Mesenchymal stem cell (in vitro differentiated cells and primary cell): ENCODE measurements around the gene IL11.
"Not testable (repeated sequence)": the region's sequence is repeated elsewhere in the genome, so short reads cannot be mapped to it uniquely, and the experiment has no call there.

Experiments
- DNase-seq: peaks from one replicate; pipeline ENCODE4 v3.0.0-alpha.2; 2013
- H2AFZ ChIP-seq: one replicate; pipeline ENCODE4 v1.6.1; 2013; ENCODE audit warnings: low read depth, mild to moderate bottlenecking, control low read depth, inconsistent platforms, low read length, moderate library complexity
- H2AK5ac ChIP-seq: 2 replicates; pipeline ENCODE4 v1.6.1; 2013; ENCODE audit warnings: low read length, moderate library complexity, mild to moderate bottlenecking, inconsistent platforms; ENCODE audit not compliant: severe bottlenecking
- H2BK120ac ChIP-seq: one replicate; pipeline ENCODE4 v1.6.1; 2013; ENCODE audit warnings: low read depth, mild to moderate bottlenecking, inconsistent platforms, low read length, moderate library complexity
- H2BK12ac ChIP-seq, 2 experiments: one replicate each; pipeline ENCODE4 v1.6.1; 2013; ENCODE audit warnings: inconsistent platforms in 2 of 2, low read length in 2 of 2, mild to moderate bottlenecking in 2 of 2, moderate library complexity in 2 of 2, control low read depth in 1 of 2
- H2BK15ac ChIP-seq: one replicate; pipeline ENCODE4 v1.6.1; 2013; ENCODE audit warnings: mild to moderate bottlenecking, low read depth, inconsistent platforms; ENCODE audit not compliant: poor library complexity, severe bottlenecking
- H2BK5ac ChIP-seq: 2 replicates; pipeline ENCODE4 v1.6.1; 2013; ENCODE audit warnings: low read depth, mild to moderate bottlenecking, low read length, control low read depth, inconsistent platforms; ENCODE audit not compliant: poor library complexity, severe bottlenecking
- H3K14ac ChIP-seq, 2 experiments: one replicate each; pipeline ENCODE4 v1.6.1; 2013; ENCODE audit warnings: inconsistent platforms in 2 of 2, low read length in 2 of 2, control low read depth in 1 of 2, mild to moderate bottlenecking in 1 of 2, moderate library complexity in 1 of 2
- H3K18ac ChIP-seq, 2 experiments: one replicate each; pipeline ENCODE4 v1.6.1; 2013; ENCODE audit warnings: inconsistent platforms in 2 of 2, low read length in 2 of 2, control low read depth in 1 of 2, low read depth in 1 of 2, mild to moderate bottlenecking in 1 of 2
- H3K23ac ChIP-seq, 2 experiments: one replicate each; pipeline ENCODE4 v1.6.1; 2013; ENCODE audit warnings: inconsistent platforms in 2 of 2, low read length in 2 of 2, mild to moderate bottlenecking in 2 of 2, moderate library complexity in 2 of 2, control low read depth in 1 of 2
- H3K27ac ChIP-seq: 2 replicates; pipeline ENCODE4 v1.5.1; 2013; ENCODE audit warnings: mild to moderate bottlenecking, moderate library complexity, low read length, control low read depth, inconsistent platforms; ENCODE audit not compliant: poor library complexity, severe bottlenecking
- H3K27me3 ChIP-seq, 2 experiments: 2 replicates each; pipeline versions ENCODE4 v1.6.1 to v1.7.0; 2013; ENCODE audit warnings: low read length in 2 of 2, mild to moderate bottlenecking in 2 of 2, moderate library complexity in 2 of 2, control low read depth in 1 of 2, inconsistent platforms in 1 of 2; ENCODE audit not compliant: control insufficient read depth in 1 of 2, insufficient read depth in 1 of 2
- H3K36me3 ChIP-seq, 2 experiments: 2 replicates each; pipeline versions ENCODE4 v1.6.1 to v1.7.0; 2013; ENCODE audit warnings: low read length in 2 of 2, control low read depth in 1 of 2, inconsistent platforms in 1 of 2, low read depth in 1 of 2, mild to moderate bottlenecking in 1 of 2; ENCODE audit not compliant: insufficient read depth in 2 of 2, control insufficient read depth in 1 of 2
- H3K4ac ChIP-seq, 2 experiments: one replicate each; pipeline ENCODE4 v1.6.1; 2013; ENCODE audit warnings: inconsistent platforms in 2 of 2, low read length in 2 of 2, mild to moderate bottlenecking in 2 of 2, moderate library complexity in 2 of 2, control low read depth in 1 of 2, low read depth in 1 of 2
- H3K4me1 ChIP-seq: 2 replicates; pipeline ENCODE4 v1.6.1; 2013; ENCODE audit warnings: low read depth, low read length, control low read depth; ENCODE audit not compliant: control insufficient read depth, insufficient read depth
- H3K4me2 ChIP-seq: 2 replicates; pipeline ENCODE4 v1.6.1; 2013; ENCODE audit warnings: low read length, mild to moderate bottlenecking, inconsistent platforms; ENCODE audit not compliant: poor library complexity, severe bottlenecking
- H3K4me3 ChIP-seq, 2 experiments: 2 replicates each; pipeline versions ENCODE4 v1.5.1 to v1.7.0; 2013; ENCODE audit warnings: low read length in 2 of 2, mild to moderate bottlenecking in 2 of 2, control low read depth in 1 of 2, low read depth in 1 of 2; ENCODE audit not compliant: insufficient read depth in 1 of 2
- H3K79me1 ChIP-seq: replicated peaks from 2 replicates; pipeline ENCODE4 v1.6.1; 2013; ENCODE audit warnings: mild to moderate bottlenecking, control low read depth, low read length, inconsistent platforms; ENCODE audit not compliant: poor library complexity, severe bottlenecking
- H3K9ac ChIP-seq: 2 replicates; pipeline ENCODE4 v1.7.0; 2013; ENCODE audit warnings: mild to moderate bottlenecking, low read length, moderate library complexity
- H3K9me3 ChIP-seq: 2 replicates; pipeline ENCODE4 v1.7.0; 2013; ENCODE audit warnings: mild to moderate bottlenecking, low read length; ENCODE audit not compliant: control insufficient read depth
- H4K8ac ChIP-seq: one replicate; pipeline ENCODE4 v1.6.1; 2013; ENCODE audit warnings: inconsistent platforms, mild to moderate bottlenecking, low read length, moderate library complexity
- H4K91ac ChIP-seq: one replicate; pipeline ENCODE4 v1.6.1; 2013; ENCODE audit warnings: mild to moderate bottlenecking, low read length, inconsistent platforms
- WGBS: methylation state at CpG from one replicate; pipeline ENCODE4 v1.1.7; 2013; ENCODE audit warnings: mixed read lengths; 5-methylcytosine and 5-hydroxymethylcytosine counted together

Gene IL11

GRCh38 chr19:55407550-55407799 lies 37.2 kb upstream of the IL11 start, which contains the start of gene UBE2S:
Gene UBE2S, minus strand, starts transcription at chr19:55407788. Its CDS starts 199 bp downstream, at chr19:55407589.
- not testable (repeated sequence) for H3K79me1 ChIP-seq, DNase-seq, H3K27me3 ChIP-seq, H3K9me3 ChIP-seq
- peak within 1 kb of the TSS; percentile 95 for H3K9ac ChIP-seq
- H3K18ac ChIP-seq: peak within 1 kb of the TSS; percentile 93 to 98
- peak within 1 kb of the TSS in 1 of 2 experiments; percentile 85 for H3K23ac ChIP-seq
- peak within 1 kb of the TSS; percentile 93 for H2BK120ac ChIP-seq
- peak within 1 kb of the TSS; percentile 100 for H4K8ac ChIP-seq
- H4K91ac ChIP-seq: peak within 1 kb of the TSS; percentile 99
- H3K4me1 ChIP-seq: peaks cover 19% of the 10 kb centered on the region
- peak within 1 kb of the TSS; percentile 85 for H3K4me2 ChIP-seq
- peak within 1 kb of the TSS; percentile 96 for H3K27ac ChIP-seq
- peak within 1 kb of the TSS; percentile 66 for H2BK15ac ChIP-seq
- H3K4me3 ChIP-seq: peak within 1 kb of the TSS; percentile 83 to 90
- H2AFZ ChIP-seq: peak within 1 kb of the TSS; percentile 72
- peak within 1 kb of the TSS; percentile 38 for H2AK5ac ChIP-seq
- peak within 1 kb of the TSS; percentile 1 to 23 for H2BK12ac ChIP-seq
- under 1% methylated on average over 34 of the region's 36 CpGs for WGBS
- H3K4ac ChIP-seq: peak within 1 kb of the TSS; percentile 69 to 80
- H3K36me3 ChIP-seq: peaks cover 28 to 36% of the 10 kb centered on the region in 2 experiments
- H3K14ac ChIP-seq: peak within 1 kb of the TSS in 1 of 2 experiments; percentile 68
- H2BK5ac ChIP-seq: peak within 1 kb of the TSS; percentile 96

DNA sequence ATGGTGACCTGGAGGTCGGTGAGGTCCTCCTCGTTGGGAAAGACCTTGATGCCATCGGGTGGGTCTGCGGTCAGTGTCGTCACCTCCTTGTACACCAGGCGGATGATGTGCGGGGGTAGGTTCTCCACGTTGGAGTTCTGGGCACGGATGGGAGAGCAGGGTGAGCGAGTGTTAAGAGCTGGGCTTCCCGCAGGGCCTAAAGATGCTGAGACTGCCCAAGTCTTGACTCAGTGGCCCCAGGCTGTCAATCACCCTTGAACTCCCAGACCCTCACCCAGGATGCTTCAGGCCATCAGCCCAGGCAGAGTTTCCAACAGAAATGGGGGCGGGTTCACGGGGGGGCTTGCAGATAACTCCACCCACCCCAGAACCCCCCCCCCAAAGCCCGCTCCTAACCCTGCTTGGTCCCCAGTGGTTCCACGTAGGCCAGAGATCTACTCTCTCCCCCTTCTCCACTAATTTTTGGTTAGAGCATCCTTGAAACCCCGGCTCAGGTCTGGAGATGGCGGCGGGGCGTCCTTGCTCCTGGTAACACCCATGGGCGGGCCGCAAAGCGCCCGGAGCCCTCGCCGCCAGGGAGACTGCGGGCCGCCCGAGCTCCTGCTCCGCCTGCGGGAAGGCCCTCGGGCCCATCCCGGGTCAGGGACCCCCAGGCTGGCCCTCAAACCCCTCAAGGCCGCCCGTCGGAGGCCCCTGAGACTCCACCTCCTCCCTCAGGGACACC lies 36.7 kb upstream of the IL11 start:
- H3K23ac ChIP-seq: peak overlapping the region in 1 of 2 experiments; percentile 85
- H2AFZ ChIP-seq: no peak overlapping the region
- H3K18ac ChIP-seq: peak overlapping the region; percentile 71 to 79
- no peak overlapping the region for H2BK12ac ChIP-seq
- H3K9ac ChIP-seq: peak overlapping the region; percentile 95
- H3K79me1 ChIP-seq: peaks cover 5% of the 10 kb centered on the region
- peak overlapping the region; percentile 85 for H3K4me2 ChIP-seq
- H2BK120ac ChIP-seq: peak overlapping the region; percentile 61
- H3K4me3 ChIP-seq: peak overlapping the region; percentile 83 to 90
- H3K36me3 ChIP-seq: peaks cover 33 to 41% of the 10 kb centered on the region in 2 experiments
- peaks cover 19% of the 10 kb centered on the region for H3K4me1 ChIP-seq
- peak; percentile 37 for DNase-seq
- H4K91ac ChIP-seq: no peak overlapping the region
- no peak overlapping the region for H2BK15ac ChIP-seq
- H3K4ac ChIP-seq: no peak overlapping the region
- H3K9me3 ChIP-seq: no peaks in the 10 kb centered on the region
- no peak overlapping the region for H4K8ac ChIP-seq
- H3K27me3 ChIP-seq: no peaks in the 10 kb centered on the region
- no peak overlapping the region for H2AK5ac ChIP-seq
- peak overlapping the region; percentile 56 for H3K27ac ChIP-seq
- peak overlapping the region in 1 of 2 experiments; percentile 26 for H3K14ac ChIP-seq
- 22% methylated on average over 24 of the region's 35 CpGs for WGBS
- peak overlapping the region; percentile 90 for H2BK5ac ChIP-seq

- no peak overlapping the region for H3K18ac ChIP-seq
- H3K4ac ChIP-seq: no peak overlapping the region
- no peak overlapping the region for H3K14ac ChIP-seq
- WGBS: 85% methylated on average over 14 of the region's 14 CpGs
- H4K91ac ChIP-seq: no peak overlapping the region
- H2BK120ac ChIP-seq: no peak overlapping the region
- peak overlapping the region in 1 of 2 experiments; percentile 83 for H3K4me3 ChIP-seq
- H2BK12ac ChIP-seq: no peak overlapping the region
- H2AK5ac ChIP-seq: no peak overlapping the region
- H3K23ac ChIP-seq: no peak overlapping the region
- DNase-seq: no peak
- peak overlapping the region; percentile 95 for H3K9ac ChIP-seq
- H3K4me2 ChIP-seq: peak overlapping the region; percentile 85
- peaks cover 40 to 45% of the 10 kb centered on the region in 2 experiments for H3K36me3 ChIP-seq
- H3K27me3 ChIP-seq: no peaks in the 10 kb centered on the region
- H2AFZ ChIP-seq: no peak overlapping the region
- H2BK15ac ChIP-seq: no peak overlapping the region
- H4K8ac ChIP-seq: no peak overlapping the region
- H3K4me1 ChIP-seq: peaks cover 19% of the 10 kb centered on the region
- H3K27ac ChIP-seq: no peak overlapping the region
- H3K79me1 ChIP-seq: peaks cover 9% of the 10 kb centered on the region
- H3K9me3 ChIP-seq: no peaks in the 10 kb centered on the region
- H2BK5ac ChIP-seq: no peak overlapping the region
Measured at GRCh38 chr19:55406091-55406825, 36.0 kb upstream of the IL11 start.

GRCh38 chr19:55405638-55406037 lies 35.4 kb upstream of the IL11 start:
- Histone ChIP-seq H3K36me3 (peaks cover 47 to 49% of the 10 kb centered on the region in 2 experiments), H4K91ac (no peak overlapping the region), H2BK5ac (no peak overlapping the region), H2BK15ac (no peak overlapping the region), H3K4me1 (peaks cover 19% of the 10 kb centered on the region), H3K9me3 (no peaks in the 10 kb centered on the region), H3K9ac (peak overlapping the region; percentile 95), H3K18ac (no peak overlapping the region), H2BK12ac (no peak overlapping the region), H4K8ac (no peak overlapping the region), H3K79me1 (peaks cover 9% of the 10 kb centered on the region), H3K4ac (no peak overlapping the region), H2AK5ac (no peak overlapping the region), H2AFZ (no peak overlapping the region), H3K4me2 (no peak overlapping the region), H3K14ac (no peak overlapping the region), H3K23ac (no peak overlapping the region), H2BK120ac (no peak overlapping the region), H3K27me3 (no peaks in the 10 kb centered on the region), H3K27ac (no peak overlapping the region), H3K4me3 (peak overlapping the region in 1 of 2 experiments; percentile 83)
- no peak for DNase-seq
- WGBS: 93% methylated on average over 5 of the region's 5 CpGs
